Kidney capillary endothelial cell (primary cell): ENCODE data around the gene DACT3.
"Not testable (repeated sequence)": the region's sequence is repeated elsewhere in the genome, so short reads cannot be mapped to it uniquely, and the experiment has no call there.

Source experiments
- DNase-seq: peaks from one replicate; pipeline ENCODE4 v3.0.0-alpha.2; 2018; ENCODE audit warnings: low spot score

DACT3 gene

GRCh38 chr19:46634045-46634655 lies 26.8 kb downstream of the DACT3 start:
- peak; percentile 70 for DNase-seq

GRCh38 chr19:46633130-46633529 lies 27.9 kb downstream of the DACT3 start:
- no peak for DNase-seq

- DNase-seq: no peak
Measured at GRCh38 chr19:46631481-46631880, 29.5 kb downstream of the DACT3 start.

GRCh38 chr19:46630586-46631205 lies 30.3 kb downstream of the DACT3 start:
- DNase-seq: no peak

GRCh38 chr19:46629546-46630025 lies 31.4 kb downstream of the DACT3 start:
- peak; percentile 65 for DNase-seq

GRCh38 chr19:46628970-46629369 lies 32.0 kb downstream of the DACT3 start:
- DNase-seq: not testable (repeated sequence)

- DNase-seq: no peak
Measured at GRCh38 chr19:46626446-46626845, 34.5 kb downstream of the DACT3 start.

GRCh38 chr19:46625731-46626130 lies 35.3 kb downstream of the DACT3 start:
- no peak for DNase-seq

- no peak for DNase-seq
Measured at GRCh38 chr19:46624958-46625661, 35.9 kb downstream of the DACT3 start, which contains the start of gene PTGIR. Gene PTGIR (minus strand): TSS chr19:46625089. CDS start chr19:46624225, 864 bp downstream.

- no peak for DNase-seq
Measured at GRCh38 chr19:46623915-46624502, 37.0 kb downstream of the DACT3 start.

GRCh38 chr19:46622118-46622446 lies 38.9 kb downstream of the DACT3 start:
- DNase-seq: no peak

- DNase-seq: no peak
Measured at GRCh38 chr19:46621191-46622117, 39.5 kb downstream of the DACT3 start.

GRCh38 chr19:46620716-46621115 lies 40.3 kb downstream of the DACT3 start:
- DNase-seq: no peak

- DNase-seq: no peak
Measured at GRCh38 chr19:46620267-46620666, 40.7 kb downstream of the DACT3 start.

- DNase-seq: no peak
Measured at GRCh38 chr19:46618670-46619231, 42.2 kb downstream of the DACT3 start.

GRCh38 chr19:46617601-46618000 lies 43.4 kb downstream of the DACT3 start:
- DNase-seq: no peak

- no peak for DNase-seq
Measured at GRCh38 chr19:46616631-46617322, 44.2 kb downstream of the DACT3 start.

- no peak for DNase-seq
Measured at GRCh38 chr19:46615966-46616365, 45.0 kb downstream of the DACT3 start.

- DNase-seq: peak; percentile 81
Measured at GRCh38 chr19:46614114-46614722, 46.8 kb downstream of the DACT3 start.

GRCh38 chr19:46613525-46613924 lies 47.5 kb downstream of the DACT3 start:
- no peak for DNase-seq
